Type B pancreatic cell (in vitro differentiated cells): ENCODE results near the gene NPS. TPM values are rescaled to one million over a fixed set of nuclear protein-coding genes. Genes with fewer than 3 reads are reported as not detected.

Source experiments
- DNase-seq: peaks from one replicate; pipeline ENCODE4 v3.0.0; 2021; ENCODE audit warnings: mixed read lengths; ENCODE audit not compliant: unreplicated experiment; ENCODE audit errors: extremely low spot score
- H3K27ac Mint-ChIP-seq: 2 replicates; pipeline ENCODE4 v1.8.0; 2021; ENCODE audit warnings: mild to moderate bottlenecking, mixed read lengths
- H3K27me3 Mint-ChIP-seq: 2 replicates; pipeline ENCODE4 v1.8.0; 2021; ENCODE audit warnings: mixed read lengths
- H3K36me3 Mint-ChIP-seq: 2 replicates; pipeline ENCODE4 v1.8.0; 2021; ENCODE audit warnings: mixed read lengths
- H3K4me1 Mint-ChIP-seq: one replicate; pipeline ENCODE4 v1.8.0; 2021; ENCODE audit warnings: mixed read lengths; ENCODE audit not compliant: unreplicated experiment
- H3K4me3 Mint-ChIP-seq: 2 replicates; pipeline ENCODE4 v1.8.0; 2021; ENCODE audit warnings: mild to moderate bottlenecking, mixed read lengths
- H3K9me3 Mint-ChIP-seq: 2 replicates; pipeline ENCODE4 v1.8.0; 2021; ENCODE audit warnings: mixed read lengths
- CTCF ChIP-seq: fragments of 200-600 bp; sonication (generic); conservative IDR thresholded peaks from 2 replicates; pipeline ENCODE4 v1.5.0; 2021; ENCODE audit warnings: antibody characterized with exemption, mild to moderate bottlenecking
- total RNA-seq: library from RNA; stranded (reverse); gene quantifications from 2 replicates; pipeline ENCODE4 v1.2.1, GENCODE V29; 2021; ENCODE audit warnings: low replicate concordance

NPS gene
- total RNA-seq, 1 donor from 2014 or later: not detected

- Mint-ChIP-seq H3K27ac (no peak overlapping the region), H3K9me3 (peaks cover 3% of the 10 kb centered on the region)
Measured at GRCh38 chr10:127524908-127525665, 24.0 kb upstream of the NPS start.

GRCh38 chr10:127525686-127526085 lies 23.4 kb upstream of the NPS start:
- peaks cover 4% of the 10 kb centered on the region for H3K4me1 Mint-ChIP-seq
- TF ChIP-seq CTCF: no peak
- H3K36me3 Mint-ChIP-seq: no peaks in the 10 kb centered on the region
- DNase-seq: no peak
- H3K9me3 Mint-ChIP-seq: peaks cover 3% of the 10 kb centered on the region
- H3K27ac Mint-ChIP-seq: no peak overlapping the region
- H3K27me3 Mint-ChIP-seq: peaks cover 31% of the 10 kb centered on the region
- no peak overlapping the region for H3K4me3 Mint-ChIP-seq

More at GRCh38 chr10:127524908-127525665, 24.0 kb upstream of the NPS start:
- Mint-ChIP-seq H3K27me3 (peaks cover 31% of the 10 kb centered on the region), H3K4me3 (no peak overlapping the region), H3K4me1 (peaks cover 4% of the 10 kb centered on the region), H3K36me3 (no peaks in the 10 kb centered on the region)
- no peak for DNase-seq
- no peak for TF ChIP-seq CTCF

GRCh38 chr10:127526161-127526560 lies 22.9 kb upstream of the NPS start:
- Mint-ChIP-seq H3K4me3 (no peak overlapping the region), H3K27me3 (peaks cover 31% of the 10 kb centered on the region), H3K36me3 (no peaks in the 10 kb centered on the region), H3K9me3 (peaks cover 3% of the 10 kb centered on the region), H3K27ac (no peak overlapping the region), H3K4me1 (peaks cover 4% of the 10 kb centered on the region)
- TF ChIP-seq CTCF: no peak
- no peak for DNase-seq

- H3K27ac Mint-ChIP-seq: no peak overlapping the region
- peaks cover 4% of the 10 kb centered on the region for H3K4me1 Mint-ChIP-seq
- H3K27me3 Mint-ChIP-seq: peaks cover 28% of the 10 kb centered on the region
- H3K36me3 Mint-ChIP-seq: no peaks in the 10 kb centered on the region
- H3K9me3 Mint-ChIP-seq: peaks cover 3% of the 10 kb centered on the region
- H3K4me3 Mint-ChIP-seq: no peak overlapping the region
- no peak for DNase-seq
- no peak for TF ChIP-seq CTCF
Measured at GRCh38 chr10:127527320-127527719, 21.8 kb upstream of the NPS start.

GRCh38 chr10:127527891-127528290 lies 21.2 kb upstream of the NPS start:
- Mint-ChIP-seq H3K36me3 (no peaks in the 10 kb centered on the region), H3K27ac (no peak overlapping the region), H3K4me3 (no peak overlapping the region), H3K27me3 (peaks cover 27% of the 10 kb centered on the region), H3K4me1 (peaks cover 4% of the 10 kb centered on the region), H3K9me3 (peaks cover 3% of the 10 kb centered on the region)
- no peak for TF ChIP-seq CTCF
- no peak for DNase-seq
